ENCODE results near the gene TSPAN4. TPM values are rescaled to one million over a fixed set of nuclear protein-coding genes. Genes with fewer than 3 reads are reported as not detected.

Gene TSPAN4
- total and polyA plus RNA-seq, 2 of the 13 experiments (the other 11 are each of a cell fraction or from before 2014, with no cell fraction given) = 31.7 to 68.3 TPM

DNA sequence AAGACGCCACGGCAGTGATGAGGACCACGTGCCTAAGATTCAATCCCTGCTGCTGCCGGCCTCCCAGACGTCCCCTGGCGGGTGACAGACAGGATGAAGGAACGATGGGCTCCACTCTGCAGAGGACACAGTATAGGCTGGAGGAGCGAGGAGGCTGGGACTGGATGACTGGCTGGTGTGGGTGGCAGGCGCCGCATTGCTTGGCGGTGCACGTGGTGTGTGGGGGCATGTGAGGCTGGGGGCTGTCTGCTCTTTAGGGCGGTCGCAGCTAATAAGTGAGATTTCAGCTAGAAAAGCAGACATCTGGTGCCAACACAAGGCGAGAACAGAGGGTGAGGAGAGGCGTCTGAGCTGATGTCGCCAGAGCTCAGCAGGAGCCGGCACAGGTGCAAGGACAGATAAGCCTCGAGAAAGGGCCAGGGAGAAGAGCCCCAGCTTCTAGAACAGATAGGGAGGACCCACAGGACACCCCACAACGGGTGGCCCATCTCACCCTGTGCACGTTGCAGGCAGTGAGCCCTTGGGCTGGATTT lies 33.2 kb downstream of the TSPAN4 start:
- BruUV-seq (replicated peaks) = no TSS peak
- ChIA-PET CTCF (ENCODE audit: low intra/inter-chr PET ratio, low total read pairs) (no interaction called here), POLR2A (no interaction called here)
- Histone ChIP-seq H3K36me3 (replicated peaks in 1 of 2; ENCODE audit: control insufficient read depth in 1 of 2, insufficient read depth in 2 of 2, low read length in 2 of 2) (peaks cover 7 to 11% of the 10 kb centered on the region in 2 experiments; a peak in 3 of 5 replicates), H3K4me1 (ENCODE audit: insufficient read depth, low read length) (no peaks in the 10 kb centered on the region), H3K9me3 (ENCODE audit: low read length) (no peaks in the 10 kb centered on the region), H3K9ac (ENCODE audit: insufficient read depth, low read depth, low read length) (no peak overlapping the region), H3K4me3 (replicated peaks in 1 of 3; ENCODE audit: insufficient read depth in 1 of 3, low read depth in 2 of 3, low read length in 3 of 3) (no peak overlapping the region), H2AFZ (ENCODE audit: low read length) (no peak overlapping the region), H3K79me2 (ENCODE audit: insufficient read depth, low read length) (no peaks in the 10 kb centered on the region), H3K27me3 (ENCODE audit: control insufficient read depth in 1 of 2, insufficient read depth in 2 of 2, low read length in 2 of 2) (no peaks in the 10 kb centered on the region), H4K20me1 (ENCODE audit: insufficient read depth, low read length) (no peaks in the 10 kb centered on the region), H3K4me2 (ENCODE audit: low read depth, low read length) (no peak overlapping the region), H3K27ac (ENCODE audit: extremely low read length, insufficient read depth, low read length) (no peak overlapping the region)
- intact Hi-C loops (cut with micrococcal nuclease; ENCODE audit: unreplicated experiment) (no loop called here), in situ Hi-C loops (cut with HindIII; ENCODE audit: extremely low pct_ligation_motif_present, low pct_unique_long_range_greater_than_20kb) (no loop called here)
- DNase-seq (ENCODE audit: low spot score) (no peak), ATAC-seq (no peak), FAIRE-seq (no peak)
- 96% methylated on average over 21 of the region's 21 CpGs for WGBS (ENCODE audit: low lambda C conversion rate)
- TF ChIP-seq NCOA5 (CRISPR knock-in tag; IDR thresholded peaks at IDR 0.05) = no peak
- TF ChIP-seq MBNL3 (CRISPR knock-in tag; conservative IDR thresholded peaks at IDR 0.05) = no peak
- no peak for TF ChIP-seq TFAP4 (IDR thresholded peaks at IDR 0.05; ENCODE audit: borderline replicate concordance, low read depth)
- TF ChIP-seq KDM5A (IDR thresholded peaks at IDR 0.05; ENCODE audit: borderline replicate concordance, low read length) = no peak
- TF ChIP-seq CC2D1A (CRISPR knock-in tag; IDR thresholded peaks at IDR 0.05) = no peak
- TF ChIP-seq MEIS1 (CRISPR knock-in tag; IDR thresholded peaks at IDR 0.05; ENCODE audit: borderline replicate concordance) = no peak
- TF ChIP-seq CEBPG (CRISPR knock-in tag; IDR thresholded peaks at IDR 0.05) = no peak
- no peak for TF ChIP-seq REL (CRISPR knock-in tag; conservative IDR thresholded peaks at IDR 0.05)
- no peak for TF ChIP-seq ZNF777 (CRISPR knock-in tag; IDR thresholded peaks at IDR 0.05)
- no peak for TF ChIP-seq KLF16 (CRISPR knock-in tag; IDR thresholded peaks at IDR 0.05)
- no peak for TF ChIP-seq ETV6 (CRISPR knock-in tag; conservative IDR thresholded peaks at IDR 0.05)
- no peak for TF ChIP-seq RORA (CRISPR knock-in tag; IDR thresholded peaks at IDR 0.05)
- no peak for TF ChIP-seq THAP9 (CRISPR knock-in tag; IDR thresholded peaks at IDR 0.05; ENCODE audit: borderline replicate concordance)
- TF ChIP-seq, protein P1, sequence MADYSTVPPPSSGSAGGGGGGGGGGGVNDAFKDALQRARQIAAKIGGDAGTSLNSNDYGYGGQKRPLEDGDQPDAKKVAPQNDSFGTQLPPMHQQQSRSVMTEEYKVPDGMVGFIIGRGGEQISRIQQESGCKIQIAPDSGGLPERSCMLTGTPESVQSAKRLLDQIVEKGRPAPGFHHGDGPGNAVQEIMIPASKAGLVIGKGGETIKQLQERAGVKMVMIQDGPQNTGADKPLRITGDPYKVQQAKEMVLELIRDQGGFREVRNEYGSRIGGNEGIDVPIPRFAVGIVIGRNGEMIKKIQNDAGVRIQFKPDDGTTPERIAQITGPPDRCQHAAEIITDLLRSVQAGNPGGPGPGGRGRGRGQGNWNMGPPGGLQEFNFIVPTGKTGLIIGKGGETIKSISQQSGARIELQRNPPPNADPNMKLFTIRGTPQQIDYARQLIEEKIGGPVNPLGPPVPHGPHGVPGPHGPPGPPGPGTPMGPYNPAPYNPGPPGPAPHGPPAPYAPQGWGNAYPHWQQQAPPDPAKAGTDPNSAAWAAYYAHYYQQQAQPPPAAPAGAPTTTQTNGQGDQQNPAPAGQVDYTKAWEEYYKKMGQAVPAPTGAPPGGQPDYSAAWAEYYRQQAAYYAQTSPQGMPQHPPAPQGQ (CRISPR knock-in tag; IDR thresholded peaks at IDR 0.05; ENCODE audit: borderline replicate concordance) = no peak
- no peak for TF ChIP-seq ZNF10 (CRISPR knock-in tag; IDR thresholded peaks at IDR 0.05; ENCODE audit: borderline replicate concordance, low read depth)
- TF ChIP-seq, protein P2, sequence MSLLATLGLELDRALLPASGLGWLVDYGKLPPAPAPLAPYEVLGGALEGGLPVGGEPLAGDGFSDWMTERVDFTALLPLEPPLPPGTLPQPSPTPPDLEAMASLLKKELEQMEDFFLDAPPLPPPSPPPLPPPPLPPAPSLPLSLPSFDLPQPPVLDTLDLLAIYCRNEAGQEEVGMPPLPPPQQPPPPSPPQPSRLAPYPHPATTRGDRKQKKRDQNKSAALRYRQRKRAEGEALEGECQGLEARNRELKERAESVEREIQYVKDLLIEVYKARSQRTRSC (CRISPR knock-in tag; IDR thresholded peaks at IDR 0.05; ENCODE audit: low read depth) = no peak
- TF ChIP-seq, protein P3, sequence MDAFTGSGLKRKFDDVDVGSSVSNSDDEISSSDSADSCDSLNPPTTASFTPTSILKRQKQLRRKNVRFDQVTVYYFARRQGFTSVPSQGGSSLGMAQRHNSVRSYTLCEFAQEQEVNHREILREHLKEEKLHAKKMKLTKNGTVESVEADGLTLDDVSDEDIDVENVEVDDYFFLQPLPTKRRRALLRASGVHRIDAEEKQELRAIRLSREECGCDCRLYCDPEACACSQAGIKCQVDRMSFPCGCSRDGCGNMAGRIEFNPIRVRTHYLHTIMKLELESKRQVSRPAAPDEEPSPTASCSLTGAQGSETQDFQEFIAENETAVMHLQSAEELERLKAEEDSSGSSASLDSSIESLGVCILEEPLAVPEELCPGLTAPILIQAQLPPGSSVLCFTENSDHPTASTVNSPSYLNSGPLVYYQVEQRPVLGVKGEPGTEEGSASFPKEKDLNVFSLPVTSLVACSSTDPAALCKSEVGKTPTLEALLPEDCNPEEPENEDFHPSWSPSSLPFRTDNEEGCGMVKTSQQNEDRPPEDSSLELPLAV (CRISPR knock-in tag; conservative IDR thresholded peaks at IDR 0.05; ENCODE audit: low read depth) = no peak
- no peak for TF ChIP-seq TP53 (CRISPR knock-in tag; conservative IDR thresholded peaks at IDR 0.05)
